GM12891 (cell line): ENCODE data around the gene PCCA.
"Not testable (repeated sequence)": the region's sequence is repeated elsewhere in the genome, so short reads cannot be mapped to it uniquely, and the experiment has no call there.

Experiments
- POLR2A ChIP-seq: IDR thresholded peaks from 2 replicates; pipeline ENCODE4 v1.6.1; 2011; ENCODE audit warnings: low read depth, low read length, control low read depth
- POLR2AphosphoS5 ChIP-seq: IDR thresholded peaks from 2 replicates; pipeline ENCODE4 v1.6.1; 2011; ENCODE audit warnings: low read depth, low read length, control low read depth
- POU2F2 ChIP-seq: IDR thresholded peaks from 2 replicates; pipeline ENCODE4 v1.6.1; 2011; ENCODE audit warnings: low read depth, mild to moderate bottlenecking, control low read depth, low read length, moderate library complexity
- SPI1 ChIP-seq: IDR thresholded peaks from 2 replicates; pipeline ENCODE4 v1.6.1; 2011; ENCODE audit warnings: low read depth, low read length, control low read depth
- TAF1 ChIP-seq: IDR thresholded peaks from 2 replicates; pipeline ENCODE4 v1.6.1; 2011; ENCODE audit warnings: low read depth, low read length, control low read depth

GRCh38 chr13:100079003-100079402, 9.9 kb upstream of the PCCA start:
- not testable (repeated sequence) for TF ChIP-seq POLR2AphosphoS5, POLR2A, POU2F2, SPI1, TAF1
